Endodermal cell (in vitro differentiated cells): ENCODE results near the gene IL1RAP. TPM values are rescaled to one million over a fixed set of nuclear protein-coding genes. Genes with fewer than 3 reads are reported as not detected.

Source experiments
- DNase-seq: peaks from one replicate; pipeline ENCODE4 v3.0.0-alpha.2; 2017
- H3K27ac ChIP-seq: 2 replicates; pipeline ENCODE4 v1.5.1; 2013; ENCODE audit warnings: mild to moderate bottlenecking, low read depth, low read length, moderate library complexity
- H3K27me3 ChIP-seq: 2 replicates; pipeline ENCODE4 v1.6.1; 2013; ENCODE audit warnings: mild to moderate bottlenecking, low read length, moderate library complexity; ENCODE audit not compliant: insufficient read depth, control insufficient read depth, poor library complexity, severe bottlenecking
- H3K36me3 ChIP-seq: 2 replicates; pipeline ENCODE4 v1.7.0; 2013; ENCODE audit warnings: mild to moderate bottlenecking, low read length, moderate library complexity; ENCODE audit not compliant: control insufficient read depth, insufficient read depth
- H3K4me1 ChIP-seq: one replicate; pipeline ENCODE4 v1.7.0; 2013; ENCODE audit warnings: low read length; ENCODE audit not compliant: control insufficient read depth, insufficient read depth
- H3K4me3 ChIP-seq: 2 replicates; pipeline ENCODE4 v1.5.1; 2013; ENCODE audit warnings: mild to moderate bottlenecking, low read length, moderate library complexity
- H3K9ac ChIP-seq: 2 replicates; pipeline ENCODE4 v1.6.1; 2013; ENCODE audit warnings: mild to moderate bottlenecking, low read length, moderate library complexity; ENCODE audit not compliant: poor library complexity, severe bottlenecking; ENCODE audit errors: extremely low read depth
- H3K9me3 ChIP-seq: 2 replicates; pipeline ENCODE4 v1.6.1; 2013; ENCODE audit warnings: mild to moderate bottlenecking, low read length, moderate library complexity; ENCODE audit not compliant: control insufficient read depth
- H3K27ac Mint-ChIP-seq: 2 replicates; pipeline ENCODE4 v1.8.0; 2020; ENCODE audit warnings: mixed read lengths
- H3K27me3 Mint-ChIP-seq: 2 replicates; pipeline ENCODE4 v1.8.0; 2021; ENCODE audit warnings: mild to moderate bottlenecking, mixed read lengths; ENCODE audit not compliant: insufficient read depth
- H3K36me3 Mint-ChIP-seq: 2 replicates; pipeline ENCODE4 v1.8.0; 2020; ENCODE audit warnings: low read depth, mixed read lengths
- H3K4me1 Mint-ChIP-seq: 2 replicates; pipeline ENCODE4 v1.8.0; 2020; ENCODE audit warnings: mixed read lengths
- H3K4me3 Mint-ChIP-seq: 2 replicates; pipeline ENCODE4 v1.8.0; 2020; ENCODE audit warnings: mild to moderate bottlenecking, moderate library complexity, mixed read lengths
- H3K9me3 Mint-ChIP-seq: 2 replicates; pipeline ENCODE4 v1.8.0; 2020; ENCODE audit warnings: mild to moderate bottlenecking, mixed read lengths
- WGBS, 2 experiments: methylation state at CpG; one replicate each; pipeline versions ENCODE4 v1.1.5 to v1.1.7; 2013; ENCODE audit warnings: missing lambda C conversion rate in 2 of 2, mixed read lengths in 1 of 2; ENCODE audit not compliant: insufficient coverage in 1 of 2, insufficient read length in 1 of 2; 5-methylcytosine and 5-hydroxymethylcytosine counted together
- total RNA-seq, 2 donors: library from RNA; stranded (reverse); fragmentation: NEBNext Ultra II Directional in 1 of 2; extraction: Animal tissue kit (Norgen Biotek cat#: 25700) in 1 of 2; gene quantifications; 2 replicates in 1 of 2; 3 replicates in 1 of 2; pipeline ENCODE4 v1.2.1, GENCODE V29; 2021
- TF ChIP-seq, protein P1 (sequence below): fragments of 200-600 bp; sonication (generic); conservative IDR thresholded peaks from 2 replicates; pipeline ENCODE4 v1.5.0; 2021; ENCODE audit warnings: antibody characterized with exemption, mild to moderate bottlenecking

The IL1RAP gene
- total RNA-seq, 2 donors from 2014 or later: 2.6 to 6.0 TPM

DNA sequence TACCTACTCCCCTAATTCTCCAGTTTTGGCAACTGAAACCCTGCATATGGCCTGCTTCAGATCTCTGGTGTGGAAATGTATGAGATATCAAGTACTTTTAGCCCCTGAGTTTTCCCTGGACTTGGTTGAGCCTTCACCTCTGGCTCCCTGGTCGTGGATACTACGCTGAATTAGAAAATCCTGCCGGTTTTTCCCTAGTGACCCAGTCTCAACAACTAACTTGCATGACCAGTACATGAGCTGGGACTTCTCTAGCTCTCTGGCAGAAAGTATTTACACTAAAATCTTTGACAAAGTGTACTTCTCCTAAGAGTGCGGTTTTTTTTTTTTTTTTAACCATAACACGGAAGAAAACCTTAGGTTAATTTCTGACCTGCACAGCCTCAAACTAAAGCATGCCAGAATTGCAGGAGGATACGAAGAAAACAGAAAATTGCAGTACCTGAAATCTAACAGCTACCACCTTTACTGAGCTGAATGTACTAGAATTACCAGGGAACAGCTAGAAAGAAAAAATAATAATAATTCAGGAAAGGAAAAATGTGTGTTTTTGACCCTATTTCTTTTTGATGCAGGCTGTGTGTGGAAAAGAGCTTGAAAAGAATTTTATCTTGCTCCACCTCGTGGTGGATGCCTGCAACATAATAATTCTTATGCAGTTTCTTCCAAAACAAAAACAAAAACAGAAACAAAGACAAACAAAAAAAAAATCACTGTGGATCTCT is 183.1 kb downstream of the IL1RAP start:
- no peaks in the 10 kb centered on the region for H3K9me3 ChIP-seq
- DNase-seq: no peak
- Mint-ChIP-seq H3K27me3 (no peaks in the 10 kb centered on the region), H3K9me3 (no peaks in the 10 kb centered on the region), H3K36me3 (no peaks in the 10 kb centered on the region), H3K4me3 (no peak overlapping the region), H3K27ac (no peak overlapping the region), H3K4me1 (peaks cover 13% of the 10 kb centered on the region)
- H3K36me3 ChIP-seq: no peaks in the 10 kb centered on the region
- H3K27me3 ChIP-seq: no peaks in the 10 kb centered on the region
- no peak overlapping the region for H3K4me3 ChIP-seq
- TF ChIP-seq, protein P1, sequence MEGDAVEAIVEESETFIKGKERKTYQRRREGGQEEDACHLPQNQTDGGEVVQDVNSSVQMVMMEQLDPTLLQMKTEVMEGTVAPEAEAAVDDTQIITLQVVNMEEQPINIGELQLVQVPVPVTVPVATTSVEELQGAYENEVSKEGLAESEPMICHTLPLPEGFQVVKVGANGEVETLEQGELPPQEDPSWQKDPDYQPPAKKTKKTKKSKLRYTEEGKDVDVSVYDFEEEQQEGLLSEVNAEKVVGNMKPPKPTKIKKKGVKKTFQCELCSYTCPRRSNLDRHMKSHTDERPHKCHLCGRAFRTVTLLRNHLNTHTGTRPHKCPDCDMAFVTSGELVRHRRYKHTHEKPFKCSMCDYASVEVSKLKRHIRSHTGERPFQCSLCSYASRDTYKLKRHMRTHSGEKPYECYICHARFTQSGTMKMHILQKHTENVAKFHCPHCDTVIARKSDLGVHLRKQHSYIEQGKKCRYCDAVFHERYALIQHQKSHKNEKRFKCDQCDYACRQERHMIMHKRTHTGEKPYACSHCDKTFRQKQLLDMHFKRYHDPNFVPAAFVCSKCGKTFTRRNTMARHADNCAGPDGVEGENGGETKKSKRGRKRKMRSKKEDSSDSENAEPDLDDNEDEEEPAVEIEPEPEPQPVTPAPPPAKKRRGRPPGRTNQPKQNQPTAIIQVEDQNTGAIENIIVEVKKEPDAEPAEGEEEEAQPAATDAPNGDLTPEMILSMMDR: peak; percentile 79
- H3K27ac ChIP-seq: no peak overlapping the region
- 76 to 78% methylated on average over 4 to 7 of the region's 7 CpGs for WGBS, 2 experiments
- no peaks in the 10 kb centered on the region for H3K4me1 ChIP-seq
- no peak overlapping the region for H3K9ac ChIP-seq

DNA sequence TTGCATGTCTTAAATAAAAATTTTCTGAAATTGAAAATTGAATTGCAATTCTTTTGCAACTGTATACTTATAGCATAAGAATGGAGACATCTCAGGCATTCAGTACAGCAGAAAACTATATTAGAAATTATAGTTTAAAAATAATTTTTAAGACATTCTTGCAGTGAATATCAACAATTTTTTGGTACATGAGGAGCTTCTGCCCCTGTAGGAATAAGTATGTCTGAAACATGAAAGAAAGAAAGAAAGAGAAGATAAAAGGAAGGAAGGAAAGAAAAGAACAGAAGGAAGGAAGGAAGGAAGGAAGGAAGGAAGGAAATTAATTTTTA is 183.6 kb downstream of the IL1RAP start:
- Histone ChIP-seq H3K36me3 (no peaks in the 10 kb centered on the region), H3K27me3 (no peaks in the 10 kb centered on the region), H3K4me3 (no peak overlapping the region), H3K9me3 (no peaks in the 10 kb centered on the region), H3K4me1 (no peaks in the 10 kb centered on the region), H3K27ac (no peak overlapping the region), H3K9ac (no peak overlapping the region)
- no peak overlapping the region for H3K27ac Mint-ChIP-seq
- TF ChIP-seq, protein P1: no peak
- H3K27me3 Mint-ChIP-seq: no peaks in the 10 kb centered on the region
- H3K36me3 Mint-ChIP-seq: no peaks in the 10 kb centered on the region
- no peak overlapping the region for H3K4me3 Mint-ChIP-seq
- H3K9me3 Mint-ChIP-seq: no peaks in the 10 kb centered on the region
- DNase-seq: no peak
- peaks cover 7% of the 10 kb centered on the region for H3K4me1 Mint-ChIP-seq

DNA sequence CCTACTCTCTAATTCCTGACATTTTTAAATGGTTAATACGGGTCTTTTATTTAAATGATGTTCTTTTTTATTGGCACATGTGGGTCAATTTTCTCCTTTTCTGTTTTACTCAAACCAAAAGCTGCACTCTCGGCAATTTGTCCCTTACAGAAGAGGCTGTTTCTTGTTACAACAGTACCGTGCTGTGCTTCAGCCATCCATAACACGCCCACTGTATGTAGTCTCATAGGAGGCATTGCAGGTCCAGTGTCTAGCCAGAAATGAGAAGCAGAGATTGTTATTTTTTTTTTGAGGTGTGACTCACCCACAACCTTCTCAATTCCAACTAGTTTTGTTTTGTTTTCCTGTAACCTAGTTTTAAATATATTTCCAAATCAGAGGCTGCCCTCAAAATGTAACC is 184.0 kb downstream of the IL1RAP start:
- Histone ChIP-seq H3K9ac (no peak overlapping the region), H3K27ac (no peak overlapping the region), H3K36me3 (no peaks in the 10 kb centered on the region), H3K9me3 (no peaks in the 10 kb centered on the region), H3K4me1 (no peaks in the 10 kb centered on the region), H3K4me3 (no peak overlapping the region), H3K27me3 (no peaks in the 10 kb centered on the region)
- TF ChIP-seq, protein P1: no peak
- WGBS, 2 experiments: 80 to 81% methylated on average over 1 to 4 of the region's 4 CpGs
- H3K27ac Mint-ChIP-seq: no peak overlapping the region
- peaks cover 4% of the 10 kb centered on the region for H3K4me1 Mint-ChIP-seq
- H3K9me3 Mint-ChIP-seq: no peaks in the 10 kb centered on the region
- no peak for DNase-seq
- H3K36me3 Mint-ChIP-seq: no peaks in the 10 kb centered on the region
- H3K4me3 Mint-ChIP-seq: no peak overlapping the region
- H3K27me3 Mint-ChIP-seq: no peaks in the 10 kb centered on the region
